Motor neuron (in vitro differentiated cells): ENCODE results near the gene SCG5. TPM values are rescaled to one million over a fixed set of nuclear protein-coding genes. Genes with fewer than 3 reads are reported as not detected.

ENCODE experiments used
- ATAC-seq, 8 experiments: fragments of 200-7000 bp; cut with Tn5 transposase; replicated peaks in 6 of 8; 2 replicates each; pipeline ENCODE4 v1.8.0; 2021; ENCODE audit warnings: mild to moderate bottlenecking in 8 of 8, moderate library complexity in 8 of 8
- H3K27ac ChIP-seq, 2 donors: fragments of 250-450 bp; sonication (Bioruptor Pico); 2 replicates each; pipeline ENCODE4 v1.9.0; 2021; ENCODE audit warnings: antibody characterized with exemption in 2 of 2, mild to moderate bottlenecking in 2 of 2, moderate library complexity in 1 of 2
- H3K4me1 ChIP-seq, 2 donors: fragments of 250-450 bp; sonication (Bioruptor Pico); replicated peaks in 1 of 2; 2 replicates each; pipeline ENCODE4 v1.6.1; 2021; ENCODE audit warnings: antibody characterized with exemption in 2 of 2, mild to moderate bottlenecking in 2 of 2, moderate library complexity in 1 of 2
- H3K4me3 ChIP-seq, 5 donors: fragments of 250-450 bp; sonication (Bioruptor Pico); 2 replicates each; pipeline ENCODE4 v1.9.0; 2021; ENCODE audit warnings: antibody characterized with exemption in 5 of 5, mild to moderate bottlenecking in 5 of 5, moderate library complexity in 4 of 5
- WGBS, 10 experiments: fragments of 450-650 bp; shearing (Covaris generic); methylation state at CpG; one replicate each; pipeline ENCODE4 v1.0.0; 2022; 5-methylcytosine and 5-hydroxymethylcytosine counted together
- in situ Hi-C, 9 experiments: fragments of 400-800 bp; cut with MboI; loops; one replicate each; pipeline ENCODE4 v1.15.0; 2021; ENCODE audit warnings: low sequenced_read_pairs in 9 of 9, low pct_unique_long_range_greater_than_20kb in 2 of 9; ENCODE audit not compliant: unreplicated experiment in 9 of 9
- total RNA-seq, 8 experiments: library from RNA; unstranded; fragments of 300-600 nt; gene quantifications; 2 replicates each; pipeline versions ENCODE4 v1.2.3 to v1.2.4, GENCODE V29; 2022

Gene SCG5
- total RNA-seq, 8 experiments from 2014 or later, result 1.3 to 68.5 (median 33.6) TPM

- peak in 2 of 8 experiments; percentile 14 to 16 for ATAC-seq
- in situ Hi-C loops, result no loop called here
- Histone ChIP-seq H3K27ac (no peak overlapping the region), H3K4me1 (no peaks in the 10 kb centered on the region), H3K4me3 (no peak overlapping the region)
- 0 to 77% (median 10%) methylated on average over 1 to 4 of the region's 5 CpGs; no CpG with 5 or more reads in 3 of the 10 experiments for WGBS, 10 experiments
Observed at GRCh38 chr15:32743411-32744140, 102.1 kb downstream of the SCG5 start.

DNA sequence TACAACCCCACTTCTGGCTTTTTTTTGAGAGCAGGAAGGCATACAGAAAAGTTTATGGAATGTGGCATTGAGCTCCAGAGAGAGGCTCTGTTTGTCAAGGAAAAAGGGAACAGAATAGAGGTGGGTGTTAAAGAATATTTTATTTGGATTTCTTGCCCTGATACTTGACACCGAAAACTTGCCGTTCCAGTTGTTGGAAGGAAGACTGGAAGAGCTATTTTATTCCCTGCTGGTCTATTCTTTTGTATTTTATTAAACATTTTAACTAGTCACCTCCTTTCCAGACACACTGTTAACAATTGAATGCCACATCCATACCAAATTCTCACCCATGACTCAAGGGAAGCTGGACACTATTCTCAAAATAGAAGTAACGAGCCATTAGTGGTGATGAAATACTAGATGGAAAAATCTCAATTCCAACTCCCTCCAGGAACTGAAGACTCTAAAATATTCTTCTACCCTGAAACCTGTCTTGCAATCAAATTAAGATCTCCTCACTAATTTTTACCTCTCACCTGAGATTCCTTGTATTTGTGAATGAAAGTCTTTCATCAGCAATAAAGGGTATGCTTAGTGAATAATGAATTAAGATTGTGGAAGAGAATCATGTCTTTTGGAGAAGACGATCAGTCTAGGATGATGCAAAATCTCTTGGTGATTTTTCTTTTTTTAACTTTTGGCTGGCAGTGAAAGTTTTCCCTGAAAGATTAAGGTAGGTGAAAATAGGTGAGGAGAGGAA lies 104.8 kb downstream of the SCG5 start:
- Histone ChIP-seq H3K27ac (no peak overlapping the region), H3K4me3 (no peak overlapping the region), H3K4me1 (no peaks in the 10 kb centered on the region)
- 39 to 94% (median 90%) methylated on average over 1 to 4 of the region's 4 CpGs; no CpG with 5 or more reads in 1 of the 10 experiments for WGBS, 10 experiments
- no peak for ATAC-seq
- in situ Hi-C loops, result no loop called here

Other genes with a start within 250 kb of the SCG5 start
- gene GOLGA8K, start 238.4 kb upstream of the SCG5 start, total RNA-seq, result 1 to 10 TPM in 4 of 8 experiments, under 1 TPM in 4; 0.61 to 2.2 (median 0.92) TPM
- gene GOLGA8O, start 186.1 kb upstream of the SCG5 start, total RNA-seq, result 1 to 10 TPM in 2 of 8 experiments, under 1 TPM in 5, not detected in 1; 0.09 to 2.4 (median 0.45) TPM
- 1 to 10 TPM; 1.2 to 7.2 (median 5.5) TPM for gene GOLGA8N, start 48.3 kb upstream of the SCG5 start, total RNA-seq
- 10 to 100 TPM in 3 of 8 experiments, 1 to 10 TPM in 5; 1.4 to 27.1 (median 3.4) TPM for gene ARHGAP11A, start 26.2 kb upstream of the SCG5 start, total RNA-seq
- 10 to 100 TPM in 1 of 8 experiments, under 1 TPM in 7; under 0.01 to 12.0 (median 0.13) TPM for gene GREM1, start 76.3 kb downstream of the SCG5 start, total RNA-seq